ENCODE results near the gene ARL10.
"Not testable (repeated sequence)": the region's sequence is repeated elsewhere in the genome, so short reads cannot be mapped to it uniquely, and the experiment has no call there.

ARL10 gene

GRCh38 chr5:176388444-176389134, 23.3 kb downstream of the ARL10 start, which contains the start of the genes HIGD2A and NOP16:
HIGD2A (plus strand) TSS chr5:176388751; CDS start chr5:176388820, 69 bp downstream.
NOP16 (minus strand) TSS chr5:176388598; CDS start chr5:176388539, 59 bp downstream.
- peak; percentile 97 for DNase-seq (ENCODE audit: low spot score)

GRCh38 chr5:176389135-176390123, 24.1 kb downstream of the ARL10 start:
- DNase-seq (ENCODE audit: low spot score), result no peak

GRCh38 chr5:176391479-176391878, 26.2 kb downstream of the ARL10 start:
- DNase-seq (ENCODE audit: low spot score), result no peak

DNA sequence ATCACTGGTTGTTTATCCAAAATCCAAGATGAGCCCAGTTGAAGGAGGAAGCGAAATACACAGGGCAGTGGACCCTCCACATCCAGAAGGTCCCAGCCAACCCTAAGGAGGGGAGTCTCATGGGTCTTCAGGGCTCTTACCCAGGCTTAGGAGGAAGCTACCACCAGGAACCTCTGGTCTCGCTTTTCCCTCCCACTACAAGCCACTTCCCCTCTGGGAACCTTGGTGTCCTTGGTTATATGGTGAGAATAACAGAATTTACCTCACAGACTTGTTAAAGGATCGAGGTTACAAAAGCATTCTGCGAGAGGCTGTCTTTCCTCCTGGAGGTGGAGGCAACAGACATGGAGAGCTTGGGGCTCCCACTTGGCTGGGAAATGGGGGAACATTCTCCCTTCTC, 26.7 kb downstream of the ARL10 start:
- DNase-seq (ENCODE audit: low spot score), result no peak

DNA sequence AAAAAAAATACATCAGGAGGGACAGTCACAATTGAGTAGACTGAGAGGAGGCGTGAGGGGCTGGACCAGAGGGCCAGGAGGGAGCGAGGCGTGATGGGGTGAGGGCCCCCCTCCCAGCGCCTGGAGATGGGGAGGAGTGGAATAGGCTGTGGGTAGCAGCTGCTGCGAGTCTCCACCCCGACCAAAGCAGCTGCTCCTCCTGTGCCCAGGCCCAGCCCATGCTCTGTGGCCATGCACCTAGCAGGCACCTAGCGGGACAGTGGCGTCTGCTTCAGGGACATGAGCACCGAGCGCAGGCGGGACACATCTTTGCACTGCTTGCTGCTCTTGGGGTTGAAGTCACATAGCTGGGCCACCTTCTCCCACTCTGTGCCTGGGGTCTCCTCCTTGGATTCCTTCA, 27.2 kb downstream of the ARL10 start:
- no peak for DNase-seq (ENCODE audit: low spot score)

DNA sequence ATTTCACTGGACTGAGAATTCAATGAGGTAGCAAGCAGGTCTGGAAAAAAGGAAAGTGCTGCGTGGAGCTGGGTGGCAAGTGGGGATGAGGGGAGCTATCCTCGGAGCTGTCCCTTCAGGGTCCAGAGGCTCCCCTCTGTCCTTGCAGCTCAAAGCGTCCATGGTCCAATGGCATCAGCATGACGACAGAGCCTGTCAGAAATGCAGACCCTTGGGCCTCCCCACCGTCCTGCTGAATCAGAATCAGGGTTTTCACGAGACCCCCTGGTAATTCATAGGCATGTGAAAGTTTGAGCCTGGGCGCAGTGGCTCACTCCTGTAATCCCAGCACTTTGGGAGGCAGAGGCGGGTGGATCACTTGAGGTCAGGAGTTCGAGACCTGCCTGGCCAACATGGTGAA, 28.8 kb downstream of the ARL10 start:
- DNase-seq (ENCODE audit: low spot score), result no peak

- no peak for DNase-seq (ENCODE audit: low spot score)
These were observed 29.8 kb downstream of the ARL10 start for GRCh38 chr5:176394881-176395675.

GRCh38 chr5:176396330-176396729, 31.0 kb downstream of the ARL10 start:
- DNase-seq (ENCODE audit: low spot score), result no peak

DNA sequence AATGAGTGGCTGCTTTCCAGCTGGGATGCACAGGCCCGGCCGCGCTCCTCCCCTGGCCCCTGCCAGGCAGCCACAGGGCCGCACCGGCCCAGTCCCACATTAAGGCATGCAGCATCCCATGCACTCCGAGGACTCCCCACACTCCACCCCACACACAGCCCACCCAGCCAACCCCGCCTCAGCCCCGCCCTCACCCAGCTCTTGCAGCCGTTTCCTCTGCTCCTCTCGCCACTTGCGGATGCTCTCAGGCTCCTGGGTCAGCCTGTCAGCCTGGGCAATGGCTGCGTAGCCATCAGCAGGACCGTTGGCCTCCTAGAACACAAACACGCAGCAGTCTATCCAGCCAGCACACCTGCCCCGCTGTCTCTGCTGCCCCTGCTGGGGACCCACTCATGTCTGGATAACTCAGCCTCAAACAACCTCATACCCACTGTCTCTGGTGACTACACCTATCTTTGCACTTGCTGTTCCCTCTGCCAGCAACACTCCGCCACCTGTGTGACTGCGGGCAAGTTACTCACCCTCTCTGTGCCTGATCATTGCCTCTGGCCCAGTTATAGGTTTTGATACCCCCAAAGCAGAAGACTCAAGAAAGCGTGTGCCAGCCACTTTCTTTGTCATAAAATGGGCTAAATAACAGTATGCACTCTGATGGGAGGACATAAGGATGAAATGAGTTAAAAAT, 32.6 kb downstream of the ARL10 start:
- DNase-seq (ENCODE audit: low spot score), result no peak

GRCh38 chr5:176400382-176401156, 35.3 kb downstream of the ARL10 start:
- DNase-seq (ENCODE audit: low spot score), result no peak

- DNase-seq (ENCODE audit: low spot score), result no peak
These were observed 36.3 kb downstream of the ARL10 start for GRCh38 chr5:176401281-176402205.

DNA sequence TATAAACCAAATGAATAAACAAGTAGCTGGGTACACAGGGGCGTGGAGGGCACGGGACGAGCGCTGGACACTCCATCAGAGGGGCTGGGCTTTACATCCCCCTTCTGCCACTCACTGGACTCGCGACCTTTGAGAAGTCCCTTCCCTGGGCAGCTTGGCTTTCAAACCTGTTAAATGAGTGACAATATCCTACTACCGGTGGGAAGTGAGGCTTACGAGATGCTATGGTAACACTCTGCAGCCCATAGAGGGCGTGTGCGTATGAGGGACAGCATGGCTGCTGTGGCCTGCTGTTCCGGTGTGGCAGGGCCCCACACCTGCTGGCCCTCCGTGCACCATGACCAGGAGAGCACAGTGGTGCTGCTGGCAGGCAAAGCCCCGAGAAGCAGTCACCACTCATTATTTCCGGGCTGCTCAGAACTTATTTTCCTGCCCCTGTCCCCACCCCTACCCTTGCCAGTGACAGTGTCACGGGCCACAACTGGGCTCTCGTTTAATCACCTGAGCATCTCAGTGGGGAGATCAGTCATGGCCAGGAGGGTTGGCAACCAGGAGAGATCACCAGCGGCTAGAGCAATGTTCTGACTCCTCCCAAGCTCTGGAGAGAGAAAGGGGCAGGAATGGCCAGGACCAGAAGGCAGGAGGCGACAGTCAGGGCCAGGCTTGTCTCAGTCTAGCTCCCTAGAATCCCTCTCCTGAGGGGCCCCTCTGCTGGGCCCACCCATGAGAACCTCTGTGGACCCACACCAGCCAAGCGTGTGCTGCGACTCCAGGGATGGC, 40.6 kb downstream of the ARL10 start:
- DNase-seq (ENCODE audit: low spot score), result no peak

DNA sequence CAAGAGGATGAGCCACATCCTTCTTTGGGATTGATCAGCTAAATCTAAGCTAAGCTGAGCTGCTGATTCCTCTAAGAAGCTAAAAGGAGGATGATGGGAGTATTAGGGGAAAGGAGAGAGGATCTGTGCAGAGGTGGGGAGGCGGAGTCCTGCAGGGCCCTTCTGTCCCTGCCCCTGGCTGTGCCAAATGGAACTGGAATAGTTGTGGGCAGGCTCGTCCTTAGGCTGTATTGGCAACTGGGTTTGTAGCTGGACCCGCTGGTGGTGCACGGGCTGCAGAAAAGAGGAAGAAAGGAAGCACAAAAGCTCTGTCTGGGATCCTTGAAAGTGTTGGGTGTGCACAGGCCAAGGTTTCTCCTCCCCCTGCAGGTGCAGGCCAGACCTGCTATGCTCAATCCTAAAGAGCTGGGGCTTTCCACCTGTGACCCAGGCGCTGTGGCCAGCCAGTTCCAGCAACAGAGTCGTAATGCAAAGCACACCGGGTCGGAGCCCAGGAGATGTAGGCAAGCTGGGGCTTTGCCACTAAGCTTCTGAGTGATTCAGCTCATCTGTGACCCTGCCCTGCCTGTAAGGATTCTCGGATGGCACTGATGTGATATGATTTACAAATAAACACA, 41.3 kb downstream of the ARL10 start:
- no peak for DNase-seq (ENCODE audit: low spot score)

- no peak for DNase-seq (ENCODE audit: low spot score)
These were observed 42.4 kb downstream of the ARL10 start for GRCh38 chr5:176407456-176408251.

GRCh38 chr5:176408252-176408573, 42.9 kb downstream of the ARL10 start:
- DNase-seq (ENCODE audit: low spot score), result not testable (repeated sequence)

- no peak for DNase-seq (ENCODE audit: low spot score)
These were observed 43.3 kb downstream of the ARL10 start for GRCh38 chr5:176408590-176408989.

DNA sequence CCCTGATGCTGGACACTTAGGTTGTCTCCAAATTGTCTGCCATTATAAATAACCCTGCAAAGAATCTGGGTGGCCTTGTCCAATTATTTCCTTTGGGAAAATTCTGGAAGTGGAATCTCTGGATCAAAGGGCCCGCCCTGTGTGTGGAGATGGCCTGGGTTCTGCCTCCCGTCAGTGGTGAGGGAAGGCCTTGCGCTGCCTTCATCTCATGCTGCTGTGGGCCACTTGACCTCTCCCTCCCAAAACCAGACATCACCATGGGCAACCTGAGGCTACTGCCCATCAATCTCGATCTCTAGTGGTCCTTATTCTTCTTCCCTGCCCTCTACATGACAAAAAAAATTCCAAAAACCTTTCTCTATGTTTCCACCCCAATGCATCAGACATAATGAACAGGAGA, 44.5 kb downstream of the ARL10 start:
- no peak for DNase-seq (ENCODE audit: low spot score)

All from HuH-7.5 (cell line).